Activated effector memory CD4-positive, alpha-beta T cell treated with Interleukin-2 at 50 U/mL for 16 hours (primary cell): ENCODE data around the gene VWA2.
A peak's percentile ranks its signal among the peaks of the same experiment; 100 is the strongest.

ENCODE experiments used
- DNase-seq: peaks from one replicate; pipeline ENCODE4 v3.0.0-alpha.2; 2020

VWA2 gene

GRCh38 chr10:114300036-114300645 is 61.1 kb downstream of the VWA2 start:
- DNase-seq, result no peak

- no peak for DNase-seq
These were observed 62.1 kb downstream of the VWA2 start for GRCh38 chr10:114301177-114301576.

GRCh38 chr10:114301951-114302710 is 63.1 kb downstream of the VWA2 start:
- no peak for DNase-seq

- no peak for DNase-seq
These were observed 64.5 kb downstream of the VWA2 start for GRCh38 chr10:114303556-114303955.

- peak; percentile 44 for DNase-seq
These were observed 65.0 kb downstream of the VWA2 start for GRCh38 chr10:114304017-114304570.

GRCh38 chr10:114304571-114305421 is 65.7 kb downstream of the VWA2 start:
- peak; percentile 46 for DNase-seq

GRCh38 chr10:114305521-114305925 is 66.5 kb downstream of the VWA2 start:
- no peak for DNase-seq

- DNase-seq, result no peak
These were observed 67.3 kb downstream of the VWA2 start for GRCh38 chr10:114306116-114306973.

GRCh38 chr10:114307731-114308130 is 68.7 kb downstream of the VWA2 start:
- no peak for DNase-seq

- no peak for DNase-seq
These were observed 69.7 kb downstream of the VWA2 start for GRCh38 chr10:114308531-114309363.

- DNase-seq, result no peak
These were observed 70.3 kb downstream of the VWA2 start for GRCh38 chr10:114309364-114309651.

- DNase-seq, result no peak
These were observed 71.3 kb downstream of the VWA2 start for GRCh38 chr10:114310346-114310745.

- no peak for DNase-seq
These were observed 72.0 kb downstream of the VWA2 start for GRCh38 chr10:114311023-114311422.

- DNase-seq, result no peak
These were observed 72.6 kb downstream of the VWA2 start for GRCh38 chr10:114311496-114312209.

GRCh38 chr10:114313139-114313538 is 74.1 kb downstream of the VWA2 start:
- DNase-seq, result no peak

- no peak for DNase-seq
These were observed 74.8 kb downstream of the VWA2 start for GRCh38 chr10:114313866-114314265.

GRCh38 chr10:114315566-114316420 is 76.7 kb downstream of the VWA2 start:
- DNase-seq, result no peak

- DNase-seq, result no peak
These were observed 77.7 kb downstream of the VWA2 start for GRCh38 chr10:114316744-114317143.

GRCh38 chr10:114319406-114320248 is 80.6 kb downstream of the VWA2 start:
- no peak for DNase-seq
